Measurements from ENCODE around the gene THSD1.
"Not testable (repeated sequence)": the region's sequence is repeated elsewhere in the genome, so short reads cannot be mapped to it uniquely, and the experiment has no call there.

Gene THSD1

GRCh38 chr13:52414051-52414450 is 8.1 kb upstream of the THSD1 start:
- CTCF ChIA-PET = no interaction called here
- no peak for TF ChIP-seq CTCF (conservative IDR thresholded peaks at IDR 0.05; ENCODE audit: low read depth)
- H3K27ac ChIP-seq = peak overlapping the region; percentile 99
- DNase-seq (ENCODE audit: low spot score) = no peak
- POLR2A ChIA-PET (ENCODE audit: low non-redundant PET) = no interaction called here

GRCh38 chr13:52412128-52412527 is 6.2 kb upstream of the THSD1 start:
- CTCF ChIA-PET = interaction anchor here (0.7 to 1.3 kb wide), 2 partner anchors 38 to 1209 kb away, joined by 4 read pairs; partner anchors contain the start of gene VPS36
- POLR2A ChIA-PET (ENCODE audit: low non-redundant PET) = no interaction called here
- peak overlapping the region; percentile 63 for H3K27ac ChIP-seq
- no peak for TF ChIP-seq CTCF (conservative IDR thresholded peaks at IDR 0.05; ENCODE audit: low read depth)
- DNase-seq (ENCODE audit: low spot score) = no peak

- TF ChIP-seq CTCF (conservative IDR thresholded peaks at IDR 0.05; ENCODE audit: low read depth) = no peak
- peak overlapping the region; percentile 95 for H3K27ac ChIP-seq
- ChIA-PET CTCF (interaction anchor here (1.3 kb wide), 1 partner anchor 39 kb away, joined by 4 read pairs; the partner anchor contains the start of gene VPS36), POLR2A (ENCODE audit: low non-redundant PET) (interaction anchor here (0.7 kb wide), 1 partner anchor 217 kb away, joined by 3 read pairs; no protein-coding TSS in a partner anchor)
- peak; percentile 65 for DNase-seq (ENCODE audit: low spot score)
Measured at GRCh38 chr13:52411629-52412028, 5.7 kb upstream of the THSD1 start.

- CTCF ChIA-PET = interaction anchor here (1.0 kb wide), 1 partner anchor 43 kb away, joined by 3 read pairs; no protein-coding TSS in a partner anchor
- POLR2A ChIA-PET (ENCODE audit: low non-redundant PET); DNase-seq (ENCODE audit: low spot score): not testable (repeated sequence)
- peak overlapping the region; percentile 58 for H3K27ac ChIP-seq
Measured at GRCh38 chr13:52408071-52408658, 2.2 kb upstream of the THSD1 start.

- H3K27ac ChIP-seq = peak overlapping the region; percentile 58
- CTCF ChIA-PET = interaction anchor here (0.8 to 1.0 kb wide), 2 partner anchors 9 to 43 kb away, joined by 3 to 4 read pairs; no protein-coding TSS in a partner anchor
- DNase-seq (ENCODE audit: low spot score); POLR2A ChIA-PET (ENCODE audit: low non-redundant PET): not testable (repeated sequence)
Measured at GRCh38 chr13:52407436-52407835, 1.5 kb upstream of the THSD1 start.

GRCh38 chr13:52406629-52407028 is 657 bp upstream of the THSD1 start:
- H3K27ac ChIP-seq = peak overlapping the region; percentile 90
- ChIA-PET CTCF (interaction anchor here (0.8 kb wide), 1 partner anchor 10 kb away, joined by 4 read pairs; no protein-coding TSS in a partner anchor), POLR2A (ENCODE audit: low non-redundant PET) (no interaction called here)
- TF ChIP-seq CTCF (conservative IDR thresholded peaks at IDR 0.05; ENCODE audit: low read depth) = no peak
- no peak for DNase-seq (ENCODE audit: low spot score)

- TF ChIP-seq CTCF (conservative IDR thresholded peaks at IDR 0.05; ENCODE audit: low read depth) = no peak
- ChIA-PET CTCF (interaction anchor here (1.6 to 2.5 kb wide), 2 partner anchors 42 to 45 kb away, joined by 3 to 11 read pairs; partner anchors contain the start of gene VPS36), POLR2A (ENCODE audit: low non-redundant PET) (no interaction called here)
- peak overlapping the region; percentile 90 for H3K27ac ChIP-seq
- DNase-seq (ENCODE audit: low spot score) = peak; percentile 26
Measured at GRCh38 chr13:52405369-52405766, 604 bp downstream of the THSD1 start.
